A673 (cell line): Measurements from ENCODE around the gene CAPS2. TPM values are rescaled to one million over a fixed set of nuclear protein-coding genes. Genes with fewer than 3 reads are reported as not detected.

Experiments used
- BruUV-seq: library from RNA; stranded (reverse); fragments of 400-500 nt; replicated peaks from 2 replicates; lab custom pipeline; 2021; lab: Mats Ljungman, UMichigan
- CTCF ChIA-PET: fragments of 300-600 bp; sonication (Branson Sonifier 250); formaldehyde crosslinking; loops from one replicate; lab custom pipeline; 2022; ENCODE audit warnings: antibody characterized with exemption; lab: Charles Lee
- POLR2A ChIA-PET: fragments of 300-600 bp; sonication (Branson Sonifier 250); formaldehyde crosslinking; loops from one replicate; lab custom pipeline; 2022; ENCODE audit warnings: antibody characterized with exemption; ENCODE audit not compliant: low non-redundant PET; lab: Charles Lee
- DNase-seq: peaks from one replicate; pipeline ENCODE4 v3.0.0-alpha.2; 2015; ENCODE audit warnings: low spot score
- H3K27ac ChIP-seq: fragments of 200-600 bp; sonication (generic); 2 replicates; pipeline ENCODE4 v1.5.1; 2016; ENCODE audit warnings: mixed run types, low read depth, mild to moderate bottlenecking, mixed read lengths, antibody characterized with exemption, low read length; ENCODE audit not compliant: poor library complexity, severe bottlenecking
- H3K27me3 ChIP-seq: fragments of 200-600 bp; sonication (generic); replicated peaks from 2 replicates; pipeline ENCODE4 v1.6.1; 2017; ENCODE audit warnings: mixed run types, low read depth, mild to moderate bottlenecking, mixed read lengths, antibody characterized with exemption, low read length; ENCODE audit not compliant: insufficient read depth, poor library complexity
- H3K36me3 ChIP-seq: fragments of 200-600 bp; sonication (generic); 2 replicates; pipeline ENCODE4 v1.6.1; 2016; ENCODE audit warnings: mixed run types, mild to moderate bottlenecking, mixed read lengths, antibody characterized with exemption, low read length; ENCODE audit not compliant: insufficient read depth, poor library complexity, severe bottlenecking
- H3K4me1 ChIP-seq: fragments of 200-600 bp; sonication (generic); 2 replicates; pipeline ENCODE4 v1.6.1; 2017; ENCODE audit warnings: mixed run types, mild to moderate bottlenecking, mixed read lengths, antibody characterized with exemption, low read length; ENCODE audit not compliant: insufficient read depth, poor library complexity, severe bottlenecking
- H3K4me3 ChIP-seq: fragments of 200-600 bp; sonication (generic); 2 replicates; pipeline ENCODE4 v1.5.1; 2016; ENCODE audit warnings: low read depth, mixed run types, mild to moderate bottlenecking, mixed read lengths, low read length; ENCODE audit not compliant: poor library complexity, severe bottlenecking
- H3K9me3 ChIP-seq: fragments of 200-600 bp; sonication (generic); 2 replicates; pipeline ENCODE4 v1.6.1; 2016; ENCODE audit warnings: mixed run types, low read depth, mild to moderate bottlenecking, mixed read lengths, antibody characterized with exemption, low read length; ENCODE audit not compliant: poor library complexity, severe bottlenecking
- EZH2 ChIP-seq: fragments of 200-600 bp; sonication (generic); IDR thresholded peaks from 2 replicates; pipeline ENCODE4 v1.6.1; 2017; ENCODE audit warnings: borderline replicate concordance, low read depth, mild to moderate bottlenecking, mixed read lengths, antibody characterized with exemption, low read length; ENCODE audit not compliant: poor library complexity, severe bottlenecking
- intact Hi-C: fragments of 100-400 bp; cut with micrococcal nuclease; formaldehyde crosslinking; loops from one replicate; pipeline ENCODE4 v1.10.0; 2022; ENCODE audit not compliant: unreplicated experiment
- total RNA-seq: library from RNA; stranded (reverse); gene quantifications from 2 replicates; pipeline ENCODE4 v1.2.3, GENCODE V29; 2021
- TF ChIP-seq, protein P1 (sequence below): fragments of 300-800, 200-600 bp; sonication (generic); conservative IDR thresholded peaks from 2 replicates; pipeline ENCODE4 v1.5.1; 2017; ENCODE audit warnings: low read depth, mild to moderate bottlenecking, antibody characterized with exemption, low read length, moderate library complexity, mixed read lengths

CAPS2 gene
- total RNA-seq, 1 experiment from 2014 or later = 13.2 TPM

DNA sequence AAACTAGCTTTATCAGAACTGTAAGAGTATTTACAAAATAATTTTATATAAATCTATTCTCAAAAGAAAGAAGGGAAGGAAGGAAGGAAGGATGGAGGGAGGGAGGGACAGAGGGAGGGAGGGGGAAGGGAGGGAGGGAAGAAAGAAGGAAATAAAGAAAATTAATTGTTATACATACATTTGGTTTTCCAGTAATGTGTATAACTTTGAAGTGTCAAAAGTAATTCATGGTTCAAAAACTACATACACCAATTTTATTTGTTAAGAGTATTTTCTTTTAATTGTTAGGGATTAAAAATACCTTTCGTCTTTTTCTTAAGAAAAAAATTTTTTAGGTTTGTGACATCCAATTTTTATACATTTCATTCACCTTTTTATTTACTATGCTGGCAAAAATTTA is 103.0 kb downstream of the CAPS2 start:
- Histone ChIP-seq H3K36me3 (no peaks in the 10 kb centered on the region), H3K4me3 (no peak overlapping the region), H3K9me3 (no peaks in the 10 kb centered on the region), H3K27me3 (no peaks in the 10 kb centered on the region), H3K27ac (no peak overlapping the region), H3K4me1 (no peaks in the 10 kb centered on the region)
- intact Hi-C loops = no loop called here
- POLR2A ChIA-PET = no interaction called here
- CTCF ChIA-PET = no interaction called here
- no TSS peak for BruUV-seq
- no peak for TF ChIP-seq EZH2
- TF ChIP-seq, protein P1, sequence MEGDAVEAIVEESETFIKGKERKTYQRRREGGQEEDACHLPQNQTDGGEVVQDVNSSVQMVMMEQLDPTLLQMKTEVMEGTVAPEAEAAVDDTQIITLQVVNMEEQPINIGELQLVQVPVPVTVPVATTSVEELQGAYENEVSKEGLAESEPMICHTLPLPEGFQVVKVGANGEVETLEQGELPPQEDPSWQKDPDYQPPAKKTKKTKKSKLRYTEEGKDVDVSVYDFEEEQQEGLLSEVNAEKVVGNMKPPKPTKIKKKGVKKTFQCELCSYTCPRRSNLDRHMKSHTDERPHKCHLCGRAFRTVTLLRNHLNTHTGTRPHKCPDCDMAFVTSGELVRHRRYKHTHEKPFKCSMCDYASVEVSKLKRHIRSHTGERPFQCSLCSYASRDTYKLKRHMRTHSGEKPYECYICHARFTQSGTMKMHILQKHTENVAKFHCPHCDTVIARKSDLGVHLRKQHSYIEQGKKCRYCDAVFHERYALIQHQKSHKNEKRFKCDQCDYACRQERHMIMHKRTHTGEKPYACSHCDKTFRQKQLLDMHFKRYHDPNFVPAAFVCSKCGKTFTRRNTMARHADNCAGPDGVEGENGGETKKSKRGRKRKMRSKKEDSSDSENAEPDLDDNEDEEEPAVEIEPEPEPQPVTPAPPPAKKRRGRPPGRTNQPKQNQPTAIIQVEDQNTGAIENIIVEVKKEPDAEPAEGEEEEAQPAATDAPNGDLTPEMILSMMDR = no peak
- no peak for DNase-seq

Other genes with a start within 250 kb of the CAPS2 start
- not detected in 2 replicates for gene KCNC2, start 120.5 kb downstream of the CAPS2 start, total RNA-seq
- not detected in 2 replicates for gene GLIPR1L1, start 4.3 kb upstream of the CAPS2 start, total RNA-seq
- 0.28 TPM in 1 of 2 replicates, not detected in the other for gene GLIPR1L2, start 60.8 kb upstream of the CAPS2 start, total RNA-seq
- gene GLIPR1, start 150.4 kb upstream of the CAPS2 start, total RNA-seq = 11.3 and 19.7 TPM in 2 replicates
- gene KRR1, start 181.3 kb upstream of the CAPS2 start, total RNA-seq = 75.3 and 85.9 TPM in 2 replicates